GM12874 (cell line): ENCODE results near the gene TUBB3.

ENCODE experiments used
- TF ChIP-seq, protein P1 (sequence below): IDR thresholded peaks from 2 replicates; pipeline ENCODE4 v1.5.1; 2011; ENCODE audit warnings: low read depth, mild to moderate bottlenecking, control low read depth, low read length, moderate library complexity; ENCODE audit not compliant: insufficient read depth

The TUBB3 gene

DNA sequence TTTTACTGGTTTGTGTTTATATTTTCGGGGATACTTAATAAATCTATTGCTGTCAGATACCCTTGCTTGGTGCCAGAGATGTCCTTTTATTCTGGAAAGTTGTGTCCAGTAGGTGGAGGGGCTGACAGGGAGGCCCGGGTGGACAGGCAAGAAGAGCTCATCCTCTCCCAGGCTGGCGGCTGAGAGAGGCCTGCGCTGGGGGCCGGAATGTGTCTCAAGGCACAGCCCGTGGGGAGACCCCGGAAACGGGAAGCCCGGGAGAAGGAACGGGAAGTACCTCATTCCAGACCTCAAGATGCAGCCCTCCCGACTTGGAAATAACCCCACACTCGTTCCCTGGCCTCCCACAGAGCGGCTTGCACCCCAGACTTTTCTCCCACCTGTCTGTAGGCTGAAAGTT lies 12.9 kb downstream of the TUBB3 start:
- TF ChIP-seq, protein P1, sequence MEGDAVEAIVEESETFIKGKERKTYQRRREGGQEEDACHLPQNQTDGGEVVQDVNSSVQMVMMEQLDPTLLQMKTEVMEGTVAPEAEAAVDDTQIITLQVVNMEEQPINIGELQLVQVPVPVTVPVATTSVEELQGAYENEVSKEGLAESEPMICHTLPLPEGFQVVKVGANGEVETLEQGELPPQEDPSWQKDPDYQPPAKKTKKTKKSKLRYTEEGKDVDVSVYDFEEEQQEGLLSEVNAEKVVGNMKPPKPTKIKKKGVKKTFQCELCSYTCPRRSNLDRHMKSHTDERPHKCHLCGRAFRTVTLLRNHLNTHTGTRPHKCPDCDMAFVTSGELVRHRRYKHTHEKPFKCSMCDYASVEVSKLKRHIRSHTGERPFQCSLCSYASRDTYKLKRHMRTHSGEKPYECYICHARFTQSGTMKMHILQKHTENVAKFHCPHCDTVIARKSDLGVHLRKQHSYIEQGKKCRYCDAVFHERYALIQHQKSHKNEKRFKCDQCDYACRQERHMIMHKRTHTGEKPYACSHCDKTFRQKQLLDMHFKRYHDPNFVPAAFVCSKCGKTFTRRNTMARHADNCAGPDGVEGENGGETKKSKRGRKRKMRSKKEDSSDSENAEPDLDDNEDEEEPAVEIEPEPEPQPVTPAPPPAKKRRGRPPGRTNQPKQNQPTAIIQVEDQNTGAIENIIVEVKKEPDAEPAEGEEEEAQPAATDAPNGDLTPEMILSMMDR = no peak

GRCh38 chr16:89936508-89936907 lies 13.4 kb downstream of the TUBB3 start:
- TF ChIP-seq, protein P1 = no peak

GRCh38 chr16:89936981-89937380 lies 13.8 kb downstream of the TUBB3 start:
- TF ChIP-seq, protein P1 = no peak

DNA sequence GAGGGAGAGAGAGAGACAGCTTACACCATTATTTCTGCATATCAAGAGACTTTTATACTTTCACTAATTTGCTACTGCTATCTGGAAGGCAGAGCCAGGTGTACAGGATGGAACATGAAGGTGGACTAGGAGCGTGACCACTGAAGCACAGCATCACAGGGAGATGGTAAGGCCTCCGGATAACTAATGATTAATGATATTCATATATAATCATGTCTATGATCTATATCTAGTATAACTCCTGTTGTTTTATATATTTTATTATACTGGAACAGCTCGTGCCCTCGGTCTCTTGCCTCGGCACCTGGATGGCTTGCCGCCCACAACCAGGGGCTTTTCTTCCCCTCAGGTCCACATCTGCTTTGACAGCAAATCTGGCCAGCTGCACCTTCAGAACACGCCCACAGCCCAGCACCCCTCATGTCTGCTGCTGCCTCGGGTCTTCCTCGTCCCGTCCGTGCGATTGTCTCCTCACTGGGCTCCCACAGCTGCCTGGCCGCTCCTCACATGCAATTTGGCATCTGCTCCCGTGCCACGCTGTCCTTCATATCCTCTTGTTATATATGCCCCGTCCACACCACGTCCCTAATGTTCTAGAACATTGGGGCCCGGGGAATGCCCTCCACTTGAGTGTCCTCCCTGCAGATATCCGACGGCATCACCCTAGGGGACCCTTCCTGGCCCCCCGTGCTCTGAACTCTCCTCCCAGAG lies 15.2 kb downstream of the TUBB3 start:
- TF ChIP-seq, protein P1 = no peak

- TF ChIP-seq, protein P1 = no peak
Observed at GRCh38 chr16:89944773-89945172, 21.6 kb downstream of the TUBB3 start.

GRCh38 chr16:89945654-89946053 lies 22.5 kb downstream of the TUBB3 start:
- TF ChIP-seq, protein P1 = no peak

DNA sequence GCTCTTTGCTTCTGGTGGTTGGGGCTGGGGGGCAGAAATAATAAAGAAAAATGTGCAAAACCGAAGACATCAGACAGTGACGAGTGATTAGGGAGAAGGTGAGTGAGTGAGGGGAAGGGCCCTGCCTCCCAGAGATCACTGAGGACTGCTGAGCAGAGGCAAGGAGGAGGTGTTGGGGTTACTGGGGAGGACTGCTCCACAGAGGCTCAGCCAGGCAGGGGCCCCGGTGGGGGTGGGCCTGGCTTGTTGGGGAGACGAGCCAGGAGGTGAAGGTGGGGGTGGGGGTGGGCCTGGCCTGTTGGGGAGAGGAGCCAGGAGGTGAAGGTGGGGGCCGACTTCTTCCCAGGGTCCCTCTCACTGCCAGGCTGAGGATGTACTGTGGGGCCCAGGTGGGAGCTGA lies 23.4 kb downstream of the TUBB3 start:
- TF ChIP-seq, protein P1 = no peak
